ENCODE data around the gene SETD3. TPM values are rescaled to one million over a fixed set of nuclear protein-coding genes. Genes with fewer than 3 reads are reported as not detected.

SETD3 gene
- total RNA-seq, 1 donor from 2014 or later: 62.8 TPM

GRCh38 chr14:99461411-99462085, 19.1 kb downstream of the SETD3 start:
- Histone ChIP-seq H2AFZ (ENCODE audit: low read depth, low read length) (no peak overlapping the region), H3K9me3 (ENCODE audit: insufficient read depth, low read depth, low read length) (no peaks in the 10 kb centered on the region), H3K36me3 (ENCODE audit: insufficient read depth, low read length) (peaks cover 24% of the 10 kb centered on the region), H3K27me3 (ENCODE audit: insufficient read depth, low read length) (no peaks in the 10 kb centered on the region), H3K9ac (ENCODE audit: low read length) (no peak overlapping the region), H3K79me2 (ENCODE audit: insufficient read depth, low read length) (peaks cover 12% of the 10 kb centered on the region), H3K27ac (ENCODE audit: low read depth, low read length) (no peak overlapping the region), H3K4me3 (ENCODE audit: insufficient read depth, low read depth, low read length) (no peak overlapping the region), H3K4me1 (ENCODE audit: insufficient read depth, low read length) (no peaks in the 10 kb centered on the region), H4K20me1 (ENCODE audit: insufficient read depth, low read length) (peaks cover 14% of the 10 kb centered on the region), H3K4me2 (ENCODE audit: low read length) (no peak overlapping the region)
- DNase-seq (ENCODE audit: low read depth): no peak
- Mint-ChIP-seq H3K9me3 (ENCODE audit: unreplicated experiment) (no peaks in the 10 kb centered on the region), H3K36me3 (ENCODE audit: low read depth, unreplicated experiment) (peaks cover 24% of the 10 kb centered on the region), H3K4me1 (ENCODE audit: low read depth, unreplicated experiment) (peaks cover 16% of the 10 kb centered on the region), H3K27ac (ENCODE audit: unreplicated experiment) (no peak overlapping the region), H3K27me3 (ENCODE audit: low read depth, unreplicated experiment) (no peaks in the 10 kb centered on the region), H3K4me3 (ENCODE audit: unreplicated experiment) (no peak overlapping the region)
- no peak for FAIRE-seq
- TF ChIP-seq EZH2 (IDR thresholded peaks at IDR 0.05; ENCODE audit: insufficient read depth, low read length) (no peak), CTCF (IDR thresholded peaks at IDR 0.05; ENCODE audit: insufficient read depth, low read depth, low read length) (no peak)

- Histone ChIP-seq H3K27ac (ENCODE audit: low read depth, low read length) (no peak overlapping the region), H3K9ac (ENCODE audit: low read length) (no peak overlapping the region)
- H3K36me3 Mint-ChIP-seq (ENCODE audit: low read depth, unreplicated experiment): peaks cover 24% of the 10 kb centered on the region
Observed at GRCh38 chr14:99460793-99461192, 19.9 kb downstream of the SETD3 start.

More at GRCh38 chr14:99460793-99461192, 19.9 kb downstream of the SETD3 start:
- no peaks in the 10 kb centered on the region for H3K4me1 ChIP-seq (ENCODE audit: insufficient read depth, low read length)
- H3K4me1 Mint-ChIP-seq (ENCODE audit: low read depth, unreplicated experiment): peaks cover 14% of the 10 kb centered on the region
- FAIRE-seq (no peak), DNase-seq (ENCODE audit: low read depth) (peak; percentile 24)
- no peaks in the 10 kb centered on the region for H3K9me3 ChIP-seq (ENCODE audit: insufficient read depth, low read depth, low read length)
- no peak for TF ChIP-seq EZH2 (IDR thresholded peaks at IDR 0.05; ENCODE audit: insufficient read depth, low read length)
- TF ChIP-seq CTCF (IDR thresholded peaks at IDR 0.05; ENCODE audit: insufficient read depth, low read depth, low read length): no peak
- H4K20me1 ChIP-seq (ENCODE audit: insufficient read depth, low read length): peaks cover 8% of the 10 kb centered on the region
- no peak overlapping the region for H3K27ac Mint-ChIP-seq (ENCODE audit: unreplicated experiment)
- no peak overlapping the region for H3K4me3 Mint-ChIP-seq (ENCODE audit: unreplicated experiment)
- H3K9me3 Mint-ChIP-seq (ENCODE audit: unreplicated experiment): no peaks in the 10 kb centered on the region
- H3K79me2 ChIP-seq (ENCODE audit: insufficient read depth, low read length): peaks cover 7% of the 10 kb centered on the region
- no peak overlapping the region for H3K4me2 ChIP-seq (ENCODE audit: low read length)
- no peaks in the 10 kb centered on the region for H3K27me3 ChIP-seq (ENCODE audit: insufficient read depth, low read length)
- no peaks in the 10 kb centered on the region for H3K27me3 Mint-ChIP-seq (ENCODE audit: low read depth, unreplicated experiment)
- H2AFZ ChIP-seq (ENCODE audit: low read depth, low read length): no peak overlapping the region
- no peak overlapping the region for H3K4me3 ChIP-seq (ENCODE audit: insufficient read depth, low read depth, low read length)
- H3K36me3 ChIP-seq (ENCODE audit: insufficient read depth, low read length): peaks cover 26% of the 10 kb centered on the region
